ENCODE results near the gene MAP3K14. TPM values are rescaled to one million over a fixed set of nuclear protein-coding genes. Genes with fewer than 3 reads are reported as not detected.

MAP3K14 gene
- total RNA-seq, 2 donors from 2014 or later: 12.5 to 16.1 TPM

- Histone ChIP-seq H3K4me1 (replicated peaks) (peaks cover 5% of the 10 kb centered on the region), H3K4me3 (no peak overlapping the region), H3K9me3 (no peaks in the 10 kb centered on the region), H3K27ac (no peak overlapping the region), H3K27me3 (replicated peaks; ENCODE audit: insufficient read depth) (no peaks in the 10 kb centered on the region), H3K36me3 (peaks cover 7 to 10% of the 10 kb centered on the region in 2 donors)
- TF ChIP-seq POLR2A (IDR thresholded peaks at IDR 0.05) (no peak), CTCF (IDR thresholded peaks at IDR 0.05) (no peak), POLR2AphosphoS5 (IDR thresholded peaks at IDR 0.05) (no peak)
- intact Hi-C loops (cut with DNase I): no loop called here
- 83% methylated on average over 12 of the region's 16 CpGs for WGBS
- DNase-seq (ENCODE audit: low spot score): no peak
Measured at GRCh38 chr17:45273551-45273957, 43.3 kb downstream of the MAP3K14 start.

- H3K4me3 ChIP-seq: no peak overlapping the region
- DNase-seq (ENCODE audit: low spot score): no peak
- H3K9me3 ChIP-seq: no peaks in the 10 kb centered on the region
- no peaks in the 10 kb centered on the region for H3K4me1 ChIP-seq (replicated peaks)
- no peak for TF ChIP-seq POLR2AphosphoS5 (IDR thresholded peaks at IDR 0.05)
- no peak for TF ChIP-seq POLR2A (IDR thresholded peaks at IDR 0.05)
- no peak for TF ChIP-seq CTCF (IDR thresholded peaks at IDR 0.05)
- no peaks in the 10 kb centered on the region for H3K27me3 ChIP-seq (replicated peaks; ENCODE audit: insufficient read depth)
- intact Hi-C loops (cut with DNase I): no loop called here
- peaks cover 18 to 22% of the 10 kb centered on the region in 2 donors for H3K36me3 ChIP-seq
- H3K27ac ChIP-seq: no peak overlapping the region
- 92% methylated on average over 3 of the region's 3 CpGs for WGBS
Measured at GRCh38 chr17:45271603-45272002, 45.2 kb downstream of the MAP3K14 start.

- no peak overlapping the region for H3K4me3 ChIP-seq
- peaks cover 18 to 22% of the 10 kb centered on the region in 2 donors for H3K36me3 ChIP-seq
- no peaks in the 10 kb centered on the region for H3K9me3 ChIP-seq
- TF ChIP-seq POLR2AphosphoS5 (IDR thresholded peaks at IDR 0.05) (no peak), CTCF (IDR thresholded peaks at IDR 0.05) (peak in 3 of 4 experiments; percentile 42 to 49 (median 46))
- no peaks in the 10 kb centered on the region for H3K27me3 ChIP-seq (replicated peaks; ENCODE audit: insufficient read depth)
- intact Hi-C loops (cut with DNase I): no loop called here
- H3K27ac ChIP-seq: no peak overlapping the region
- DNase-seq (ENCODE audit: low spot score): no peak
- H3K4me1 ChIP-seq (replicated peaks): no peaks in the 10 kb centered on the region
- WGBS: 74% methylated on average over 7 of the region's 13 CpGs
Measured at GRCh38 chr17:45270828-45271418, 45.9 kb downstream of the MAP3K14 start.

- TF ChIP-seq POLR2A (IDR thresholded peaks at IDR 0.05) (no peak), POLR2AphosphoS5 (IDR thresholded peaks at IDR 0.05) (no peak), CTCF (IDR thresholded peaks at IDR 0.05) (no peak)
- intact Hi-C loops (cut with DNase I): no loop called here
- H3K9me3 ChIP-seq: no peaks in the 10 kb centered on the region
- H3K36me3 ChIP-seq: peaks cover 18 to 22% of the 10 kb centered on the region in 2 donors
- H3K27ac ChIP-seq: no peak overlapping the region
- WGBS: 92% methylated on average over 7 of the region's 7 CpGs
- no peaks in the 10 kb centered on the region for H3K27me3 ChIP-seq (replicated peaks; ENCODE audit: insufficient read depth)
- H3K4me3 ChIP-seq: no peak overlapping the region
- no peaks in the 10 kb centered on the region for H3K4me1 ChIP-seq (replicated peaks)
- no peak for DNase-seq (ENCODE audit: low spot score)
Measured at GRCh38 chr17:45269912-45270311, 46.9 kb downstream of the MAP3K14 start.

GRCh38 chr17:45267436-45268055 lies 49.3 kb downstream of the MAP3K14 start:
- Histone ChIP-seq H3K27me3 (replicated peaks; ENCODE audit: insufficient read depth) (no peaks in the 10 kb centered on the region), H3K36me3 (peaks cover 18 to 22% of the 10 kb centered on the region in 2 donors), H3K27ac (no peak overlapping the region), H3K4me1 (replicated peaks) (peaks cover 3% of the 10 kb centered on the region), H3K4me3 (no peak overlapping the region), H3K9me3 (no peaks in the 10 kb centered on the region)
- 89% methylated on average over 10 of the region's 10 CpGs for WGBS
- intact Hi-C loops (cut with DNase I): no loop called here
- TF ChIP-seq POLR2AphosphoS5 (IDR thresholded peaks at IDR 0.05): no peak
- TF ChIP-seq POLR2A (IDR thresholded peaks at IDR 0.05): no peak
- TF ChIP-seq CTCF (IDR thresholded peaks at IDR 0.05): no peak
- DNase-seq (ENCODE audit: low spot score): no peak

Data from prostate gland (tissue), 2 donors.